HepG2 (cell line): Measurements from ENCODE around the gene CDC40. TPM values are rescaled to one million over a fixed set of nuclear protein-coding genes. Genes with fewer than 3 reads are reported as not detected.

Experiments
- ATF1 ChIP-seq: IDR thresholded peaks from 2 replicates; pipeline ENCODE4 v1.6.1; 2016; ENCODE audit warnings: mild to moderate bottlenecking, control low read depth
- ATRX ChIP-seq: sonication (generic); formaldehyde crosslinking; IDR thresholded peaks from 2 replicates; pipeline ENCODE4 v1.4.0; 2020; ENCODE audit warnings: missing genetic modification reagents, borderline replicate concordance
- BCL3 ChIP-seq: sonication (generic); formaldehyde crosslinking; IDR thresholded peaks from 2 replicates; pipeline ENCODE4 v1.5.1; 2020; ENCODE audit warnings: mild to moderate bottlenecking, missing genetic modification reagents, moderate library complexity
- CEBPZ ChIP-seq: IDR thresholded peaks from 2 replicates; pipeline ENCODE4 v1.6.1; 2012; ENCODE audit warnings: low read length, improper control_type of control experiment
- DMAP1 ChIP-seq: IDR thresholded peaks from 2 replicates; pipeline ENCODE4 v1.6.1; 2016
- FOXA3 ChIP-seq: IDR thresholded peaks from 2 replicates; pipeline ENCODE4 v1.6.1; 2016; ENCODE audit warnings: missing genetic modification reagents, missing compliant biosample characterization
- FOXM1 ChIP-seq: sonication (generic); formaldehyde crosslinking; IDR thresholded peaks from 2 replicates; pipeline ENCODE4 v1.5.0; 2020; ENCODE audit warnings: missing genetic modification reagents
- HES4 ChIP-seq: sonication (generic); formaldehyde crosslinking; IDR thresholded peaks from 2 replicates; pipeline ENCODE4 v1.9.0; 2021; ENCODE audit warnings: mild to moderate bottlenecking, missing genetic modification reagents, borderline replicate concordance
- HNF4G ChIP-seq, 2 experiments: sonication (generic) in 1 of 2; formaldehyde crosslinking in 1 of 2; IDR thresholded peaks; 2 replicates each; pipeline versions ENCODE4 v1.4.0 to v1.6.1; 2011 to 2020; ENCODE audit warnings: borderline replicate concordance in 2 of 2, low read depth in 2 of 2, mild to moderate bottlenecking in 2 of 2, low read length in 1 of 2, missing genetic modification reagents in 1 of 2, moderate library complexity in 1 of 2
- HOMEZ ChIP-seq: IDR thresholded peaks from 2 replicates; pipeline ENCODE4 v1.6.1; 2016; ENCODE audit warnings: low read depth
- HOXA3 ChIP-seq: sonication (generic); formaldehyde crosslinking; IDR thresholded peaks from 2 replicates; pipeline ENCODE4 v1.5.0; 2020; ENCODE audit warnings: missing genetic modification reagents
- HOXA9 ChIP-seq: sonication (generic); formaldehyde crosslinking; IDR thresholded peaks from 2 replicates; pipeline ENCODE4 v1.8.1; 2022; ENCODE audit warnings: missing genetic modification reagents, mild to moderate bottlenecking, moderate library complexity, borderline replicate concordance
- ISL2 ChIP-seq: sonication (generic); formaldehyde crosslinking; IDR thresholded peaks from 2 replicates; pipeline ENCODE4 v1.5.0; 2020; ENCODE audit warnings: missing genetic modification reagents
- MEF2D ChIP-seq: sonication (generic); formaldehyde crosslinking; IDR thresholded peaks from 2 replicates; pipeline ENCODE4 v1.5.1; 2020; ENCODE audit warnings: mild to moderate bottlenecking, missing genetic modification reagents
- REL ChIP-seq: sonication (generic); formaldehyde crosslinking; conservative IDR thresholded peaks from 2 replicates; pipeline ENCODE4 v1.8.0; 2022; ENCODE audit warnings: mild to moderate bottlenecking, missing genetic modification reagents, moderate library complexity
- SKIL ChIP-seq: sonication (generic); formaldehyde crosslinking; IDR thresholded peaks from 2 replicates; pipeline ENCODE4 v1.8.0; 2022; ENCODE audit warnings: missing genetic modification reagents, mild to moderate bottlenecking, moderate library complexity, borderline replicate concordance
- SPEN ChIP-seq: sonication (generic); formaldehyde crosslinking; IDR thresholded peaks from 2 replicates; pipeline ENCODE4 v1.5.1; 2020; ENCODE audit warnings: low read depth, mild to moderate bottlenecking, missing genetic modification reagents
- ZNF354B ChIP-seq: sonication (generic); formaldehyde crosslinking; IDR thresholded peaks from 2 replicates; pipeline ENCODE4 v1.8.0; 2022; ENCODE audit warnings: mild to moderate bottlenecking, missing genetic modification reagents
- ZNF598 ChIP-seq: sonication (generic); formaldehyde crosslinking; IDR thresholded peaks from 2 replicates; pipeline ENCODE4 v1.5.1; 2020; ENCODE audit warnings: mild to moderate bottlenecking, missing genetic modification reagents, borderline replicate concordance
- ZNF766 ChIP-seq: sonication (generic); formaldehyde crosslinking; IDR thresholded peaks from 2 replicates; pipeline ENCODE4 v1.5.0; 2020; ENCODE audit warnings: missing genetic modification reagents, borderline replicate concordance
- ZSCAN9 ChIP-seq: IDR thresholded peaks from 2 replicates; pipeline ENCODE4 v1.6.1; 2016; ENCODE audit warnings: borderline replicate concordance
- polyA plus RNA-seq, 8 experiments: library from polyadenylated mRNA; depleted of rRNA in 3 of 8; stranded (reverse) in 7 of 8; unstranded in 1 of 8; fragments of >200 nt; fragmentation: Illumina TruSeq in 4 of 8; extraction: Trizol in 4 of 8; gene quantifications; 2 replicates each; pipeline versions ENCODE4 v1.2.1 to v1.2.3, GENCODE V29; 2011 to 2016; ENCODE audit warnings: low read depth in 4 of 8, missing spikeins in 1 of 8, mixed read lengths in 1 of 8; ENCODE audit not compliant: insufficient read depth in 1 of 8
- total RNA-seq, 5 experiments: library from RNA; depleted of rRNA; stranded (reverse); fragments of >200 nt; fragmentation: Illumina TruSeq; extraction: Trizol; gene quantifications; 2 replicates each; pipeline ENCODE4 v1.2.3, GENCODE V29; 2016; ENCODE audit warnings: low read depth in 1 of 5

The CDC40 gene
- total and polyA plus RNA-seq, 2 of the 13 experiments (the other 11 are each of a cell fraction or from before 2014, with no cell fraction given): 11.4 to 21.5 TPM

GRCh38 chr6:110179406-110180227 is 610 bp upstream of the CDC40 start, which contains the start of gene WASF1 (continued):
- TF ChIP-seq ZNF354B (CRISPR knock-in tag): peak; percentile 79; the same call in 1 of the 2 replicates
- no peak for TF ChIP-seq ATF1 (CRISPR knock-in tag)
- no peak; the same call in 1 of the 2 replicates for TF ChIP-seq HOXA3 (CRISPR knock-in tag)
- no peak for TF ChIP-seq FOXM1 (CRISPR knock-in tag)
- no peak for TF ChIP-seq ZSCAN9 (CRISPR knock-in tag)
- TF ChIP-seq SPEN: peak; percentile 23; the same call in 1 of the 2 replicates
- peak; percentile 62; the same call in 1 of the 2 replicates for TF ChIP-seq HOMEZ (CRISPR knock-in tag)
- TF ChIP-seq ZNF598 (CRISPR knock-in tag): peak; percentile 24; the same call in 1 of the 2 replicates
- TF ChIP-seq HNF4G (IDR thresholded peaks at IDR 0.05; ENCODE audit: borderline replicate concordance, low read depth, low read length): no peak
- no peak for TF ChIP-seq HNF4G (CRISPR knock-in tag; IDR thresholded peaks at IDR 0.05; ENCODE audit: borderline replicate concordance, low read depth)
- TF ChIP-seq HES4 (CRISPR knock-in tag): 0 out of 2 replicates have a peak, but pooled peaks have one; percentile 70
- peak; percentile 73 for TF ChIP-seq DMAP1 (CRISPR knock-in tag)
- TF ChIP-seq ATRX: no peak
- no peak; the same call in none of the 2 replicates for TF ChIP-seq MEF2D (CRISPR knock-in tag)
- no peak for TF ChIP-seq ZNF766 (CRISPR knock-in tag)
- peak; percentile 18; the same call in 1 of the 2 replicates for TF ChIP-seq HOXA9
- TF ChIP-seq REL (CRISPR knock-in tag): no peak
- TF ChIP-seq FOXA3 (CRISPR knock-in tag): peak; percentile 20; the same call in 1 of the 2 replicates
- TF ChIP-seq CEBPZ: no peak
- peak; percentile 23; the same call in 1 of the 2 replicates for TF ChIP-seq BCL3 (CRISPR knock-in tag)
- 0 out of 2 replicates have a peak, but pooled peaks have one; percentile 26 for TF ChIP-seq ISL2 (CRISPR knock-in tag)
- TF ChIP-seq SKIL (CRISPR knock-in tag): no peak
